HepG2 (cell line): Measurements from ENCODE around the gene MIB1.

ENCODE experiments used
- CHD4 ChIP-seq: fragments of 200-600 bp; sonication (generic); IDR thresholded peaks from 2 replicates; pipeline ENCODE4 v1.7.0; 2017; ENCODE audit warnings: mild to moderate bottlenecking, low read length, borderline replicate concordance
- CTCF ChIP-seq: sonication (generic); formaldehyde crosslinking; IDR thresholded peaks from 2 replicates; pipeline ENCODE4 v1.5.0; 2020; ENCODE audit warnings: mild to moderate bottlenecking, missing genetic modification reagents, moderate library complexity
- HDAC2 ChIP-seq: sonication (generic); formaldehyde crosslinking; IDR thresholded peaks from 2 replicates; pipeline ENCODE4 v1.4.0; 2020; ENCODE audit warnings: missing genetic modification reagents
- MAZ ChIP-seq, 2 experiments: sonication (generic) in 1 of 2; formaldehyde crosslinking in 1 of 2; IDR thresholded peaks; 2 replicates each; pipeline versions ENCODE4 v1.5.0 to v1.6.1; 2012 to 2020; ENCODE audit warnings: low read depth in 2 of 2, mild to moderate bottlenecking in 2 of 2, borderline replicate concordance in 1 of 2, improper control_type of control experiment in 1 of 2, low read length in 1 of 2, missing genetic modification reagents in 1 of 2, moderate library complexity in 1 of 2
- MEIS1 ChIP-seq: sonication (generic); formaldehyde crosslinking; IDR thresholded peaks from 2 replicates; pipeline ENCODE4 v1.9.0; 2021; ENCODE audit warnings: mild to moderate bottlenecking, missing genetic modification reagents, moderate library complexity, borderline replicate concordance
- MXI1 ChIP-seq: IDR thresholded peaks from 3 replicates; pipeline ENCODE4 v1.6.1; 2012; ENCODE audit warnings: low read depth, low read length, inconsistent platforms, borderline replicate concordance
- NBN ChIP-seq: fragments of 450-650 bp; conservative IDR thresholded peaks from 2 replicates; pipeline ENCODE4 v1.6.1; 2017
- NR2F2 ChIP-seq: IDR thresholded peaks from 2 replicates; pipeline ENCODE4 v1.6.1; 2012; ENCODE audit warnings: low read depth, inconsistent platforms, borderline replicate concordance
- POLR2A ChIP-seq, 2 experiments: IDR thresholded peaks; 2 replicates each; pipeline ENCODE4 v1.6.1; 2011; ENCODE audit warnings: low read depth in 2 of 2, low read length in 2 of 2, mild to moderate bottlenecking in 1 of 2, moderate library complexity in 1 of 2; ENCODE audit not compliant: insufficient read depth in 1 of 2
- SMC3 ChIP-seq: IDR thresholded peaks from 2 replicates; pipeline ENCODE4 v1.6.1; 2011; ENCODE audit warnings: low read length, improper control_type of control experiment
- TCF12 ChIP-seq, 2 experiments: fragments of 450-650 bp in 1 of 2; sonication (generic) in 1 of 2; formaldehyde crosslinking in 1 of 2; IDR thresholded peaks; 2 replicates each; pipeline versions ENCODE4 v1.6.1 to v1.8.0; 2017 to 2022; ENCODE audit warnings: antibody characterized with exemption in 1 of 2, mild to moderate bottlenecking in 1 of 2, missing genetic modification reagents in 1 of 2, moderate library complexity in 1 of 2
- ZNF136 ChIP-seq: sonication (generic); formaldehyde crosslinking; IDR thresholded peaks from 2 replicates; pipeline ENCODE4 v1.8.1; 2022; ENCODE audit warnings: low read depth, mild to moderate bottlenecking, moderate library complexity, missing genetic modification reagents

GRCh38 chr18:21908711-21909110 lies 168.1 kb downstream of the MIB1 start:
- no peak for TF ChIP-seq HDAC2 (CRISPR knock-in tag)
- TF ChIP-seq NBN = no peak
- TF ChIP-seq CHD4 = no peak
- TF ChIP-seq MEIS1 (CRISPR knock-in tag) = no peak
- TF ChIP-seq MAZ (IDR thresholded peaks at IDR 0.05; ENCODE audit: borderline replicate concordance, low read depth, low read length) = no peak
- TF ChIP-seq MAZ (CRISPR knock-in tag; IDR thresholded peaks at IDR 0.05; ENCODE audit: low read depth) = no peak
- TF ChIP-seq NR2F2 = no peak
- TF ChIP-seq CTCF (CRISPR knock-in tag) = no peak
- TF ChIP-seq ZNF136 (CRISPR knock-in tag) = no peak
- no peak for TF ChIP-seq TCF12 (IDR thresholded peaks at IDR 0.05)
- TF ChIP-seq TCF12 (CRISPR knock-in tag; IDR thresholded peaks at IDR 0.05) = no peak
- TF ChIP-seq MXI1 = no peak
- TF ChIP-seq SMC3 = no peak
- TF ChIP-seq POLR2A (IDR thresholded peaks at IDR 0.05; ENCODE audit: insufficient read depth in 1 of 2, low read depth in 2 of 2, low read length in 2 of 2) = no peak
